Measurements from ENCODE around the gene PTPN6. TPM values are rescaled to one million over a fixed set of nuclear protein-coding genes. Genes with fewer than 3 reads are reported as not detected.
A peak's percentile ranks its signal among the peaks of the same experiment; 100 is the strongest.

Gene PTPN6
- total and polyA plus RNA-seq, 9 of the 15 experiments (the other 6 are each of a cell fraction or from before 2014, with no cell fraction given): 1.5 to 5.1 (median 3.9) TPM

DNA sequence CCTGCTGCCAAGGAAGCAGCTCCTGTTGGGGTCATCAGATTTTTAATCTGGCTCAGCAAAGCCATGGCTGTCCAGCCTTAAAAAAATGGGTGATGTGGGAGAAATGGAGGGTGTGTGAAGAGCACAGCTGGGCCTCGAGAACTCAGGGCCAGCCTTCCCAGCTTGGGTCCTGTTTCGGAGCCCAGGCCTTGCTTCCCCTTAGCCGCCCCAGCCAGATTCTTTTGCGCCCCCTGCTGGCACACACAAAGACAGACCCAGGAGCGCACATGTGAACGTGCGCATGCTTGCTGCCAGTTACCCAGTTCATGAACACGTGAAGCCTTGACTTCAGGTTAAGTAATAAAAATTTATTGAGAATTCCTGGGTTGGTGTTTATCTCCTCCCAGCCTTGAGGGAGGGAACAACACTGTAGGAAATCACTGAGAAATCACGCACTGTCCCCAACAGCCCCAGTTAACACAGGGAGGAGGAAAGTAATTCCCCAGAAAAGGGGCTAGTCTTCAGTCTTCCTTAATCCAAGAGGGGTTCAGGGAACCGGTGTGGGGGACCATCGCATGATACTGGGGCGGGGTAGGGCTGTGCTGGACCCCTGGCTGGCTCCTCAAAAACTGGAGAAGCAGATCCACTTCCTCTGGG, 14.0 kb downstream of the PTPN6 start (continued):
- no peak for TF ChIP-seq RBM25 (IDR thresholded peaks at IDR 0.05; ENCODE audit: low read depth, low read length, severe bottlenecking)
- no peak for TF ChIP-seq MCM2 (IDR thresholded peaks at IDR 0.05; ENCODE audit: low read depth)
- TF ChIP-seq MTA2 (IDR thresholded peaks at IDR 0.05; ENCODE audit: low read depth): no peak
- no peak for TF ChIP-seq ZNF263 (CRISPR knock-in tag; IDR thresholded peaks at IDR 0.05; ENCODE audit: borderline replicate concordance)
- no peak for TF ChIP-seq ZFP36 (IDR thresholded peaks at IDR 0.05; ENCODE audit: low read depth, low read length, partially characterized antibody)
- TF ChIP-seq SIRT6 (IDR thresholded peaks at IDR 0.05; ENCODE audit: low read depth, low read length): no peak
- no peak for TF ChIP-seq PHTF2 (CRISPR knock-in tag; IDR thresholded peaks at IDR 0.05)
- TF ChIP-seq FOXK2 (conservative IDR thresholded peaks at IDR 0.05 in 1 of 2, IDR thresholded peaks at IDR 0.05 in 1 of 2; ENCODE audit: low read depth in 2 of 2): no peak
- no peak for TF ChIP-seq ZNF644 (tag; IDR thresholded peaks at IDR 0.05; ENCODE audit: low read depth)
- TF ChIP-seq, protein P1, sequence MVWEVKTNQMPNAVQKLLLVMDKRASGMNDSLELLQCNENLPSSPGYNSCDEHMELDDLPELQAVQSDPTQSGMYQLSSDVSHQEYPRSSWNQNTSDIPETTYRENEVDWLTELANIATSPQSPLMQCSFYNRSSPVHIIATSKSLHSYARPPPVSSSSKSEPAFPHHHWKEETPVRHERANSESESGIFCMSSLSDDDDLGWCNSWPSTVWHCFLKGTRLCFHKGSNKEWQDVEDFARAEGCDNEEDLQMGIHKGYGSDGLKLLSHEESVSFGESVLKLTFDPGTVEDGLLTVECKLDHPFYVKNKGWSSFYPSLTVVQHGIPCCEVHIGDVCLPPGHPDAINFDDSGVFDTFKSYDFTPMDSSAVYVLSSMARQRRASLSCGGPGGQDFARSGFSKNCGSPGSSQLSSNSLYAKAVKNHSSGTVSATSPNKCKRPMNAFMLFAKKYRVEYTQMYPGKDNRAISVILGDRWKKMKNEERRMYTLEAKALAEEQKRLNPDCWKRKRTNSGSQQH (CRISPR knock-in tag; IDR thresholded peaks at IDR 0.05): no peak
- TF ChIP-seq, protein P2, sequence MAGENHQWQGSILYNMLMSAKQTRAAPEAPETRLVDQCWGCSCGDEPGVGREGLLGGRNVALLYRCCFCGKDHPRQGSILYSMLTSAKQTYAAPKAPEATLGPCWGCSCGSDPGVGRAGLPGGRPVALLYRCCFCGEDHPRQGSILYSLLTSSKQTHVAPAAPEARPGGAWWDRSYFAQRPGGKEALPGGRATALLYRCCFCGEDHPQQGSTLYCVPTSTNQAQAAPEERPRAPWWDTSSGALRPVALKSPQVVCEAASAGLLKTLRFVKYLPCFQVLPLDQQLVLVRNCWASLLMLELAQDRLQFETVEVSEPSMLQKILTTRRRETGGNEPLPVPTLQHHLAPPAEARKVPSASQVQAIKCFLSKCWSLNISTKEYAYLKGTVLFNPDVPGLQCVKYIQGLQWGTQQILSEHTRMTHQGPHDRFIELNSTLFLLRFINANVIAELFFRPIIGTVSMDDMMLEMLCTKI (IDR thresholded peaks at IDR 0.05; ENCODE audit: partially characterized antibody): no peak
- TF ChIP-seq ZNF696 (CRISPR knock-in tag; conservative IDR thresholded peaks at IDR 0.05): no peak
- no peak for TF ChIP-seq SIN3B (IDR thresholded peaks at IDR 0.05; ENCODE audit: low read depth)
- no peak for TF ChIP-seq PHF8 (IDR thresholded peaks at IDR 0.05; ENCODE audit: borderline replicate concordance, low read length)
- TF ChIP-seq, protein P3, sequence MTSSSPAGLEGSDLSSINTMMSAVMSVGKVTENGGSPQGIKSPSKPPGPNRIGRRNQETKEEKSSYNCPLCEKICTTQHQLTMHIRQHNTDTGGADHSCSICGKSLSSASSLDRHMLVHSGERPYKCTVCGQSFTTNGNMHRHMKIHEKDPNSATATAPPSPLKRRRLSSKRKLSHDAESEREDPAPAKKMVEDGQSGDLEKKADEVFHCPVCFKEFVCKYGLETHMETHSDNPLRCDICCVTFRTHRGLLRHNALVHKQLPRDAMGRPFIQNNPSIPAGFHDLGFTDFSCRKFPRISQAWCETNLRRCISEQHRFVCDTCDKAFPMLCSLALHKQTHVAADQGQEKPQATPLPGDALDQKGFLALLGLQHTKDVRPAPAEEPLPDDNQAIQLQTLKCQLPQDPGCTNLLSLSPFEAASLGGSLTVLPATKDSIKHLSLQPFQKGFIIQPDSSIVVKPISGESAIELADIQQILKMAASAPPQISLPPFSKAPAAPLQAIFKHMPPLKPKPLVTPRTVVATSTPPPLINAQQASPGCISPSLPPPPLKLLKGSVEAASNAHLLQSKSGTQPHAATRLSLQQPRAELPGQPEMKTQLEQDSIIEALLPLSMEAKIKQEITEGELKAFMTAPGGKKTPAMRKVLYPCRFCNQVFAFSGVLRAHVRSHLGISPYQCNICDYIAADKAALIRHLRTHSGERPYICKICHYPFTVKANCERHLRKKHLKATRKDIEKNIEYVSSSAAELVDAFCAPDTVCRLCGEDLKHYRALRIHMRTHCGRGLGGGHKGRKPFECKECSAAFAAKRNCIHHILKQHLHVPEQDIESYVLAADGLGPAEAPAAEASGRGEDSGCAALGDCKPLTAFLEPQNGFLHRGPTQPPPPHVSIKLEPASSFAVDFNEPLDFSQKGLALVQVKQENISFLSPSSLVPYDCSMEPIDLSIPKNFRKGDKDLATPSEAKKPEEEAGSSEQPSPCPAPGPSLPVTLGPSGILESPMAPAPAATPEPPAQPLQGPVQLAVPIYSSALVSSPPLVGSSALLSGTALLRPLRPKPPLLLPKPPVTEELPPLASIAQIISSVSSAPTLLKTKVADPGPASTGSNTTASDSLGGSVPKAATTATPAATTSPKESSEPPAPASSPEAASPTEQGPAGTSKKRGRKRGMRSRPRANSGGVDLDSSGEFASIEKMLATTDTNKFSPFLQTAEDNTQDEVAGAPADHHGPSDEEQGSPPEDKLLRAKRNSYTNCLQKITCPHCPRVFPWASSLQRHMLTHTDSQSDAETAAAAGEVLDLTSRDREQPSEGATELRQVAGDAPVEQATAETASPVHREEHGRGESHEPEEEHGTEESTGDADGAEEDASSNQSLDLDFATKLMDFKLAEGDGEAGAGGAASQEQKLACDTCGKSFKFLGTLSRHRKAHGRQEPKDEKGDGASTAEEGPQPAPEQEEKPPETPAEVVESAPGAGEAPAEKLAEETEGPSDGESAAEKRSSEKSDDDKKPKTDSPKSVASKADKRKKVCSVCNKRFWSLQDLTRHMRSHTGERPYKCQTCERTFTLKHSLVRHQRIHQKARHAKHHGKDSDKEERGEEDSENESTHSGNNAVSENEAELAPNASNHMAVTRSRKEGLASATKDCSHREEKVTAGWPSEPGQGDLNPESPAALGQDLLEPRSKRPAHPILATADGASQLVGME (CRISPR knock-in tag; IDR thresholded peaks at IDR 0.05): no peak
- TF ChIP-seq ZNF695 (CRISPR knock-in tag; IDR thresholded peaks at IDR 0.05): no peak
- no peak for TF ChIP-seq U2AF2 (optimal IDR thresholded peaks at IDR 0.05; ENCODE audit: low read depth, low read length)
- no peak for TF ChIP-seq IFI16 (CRISPR knock-in tag; IDR thresholded peaks at IDR 0.05)
- TF ChIP-seq SIN3A (IDR thresholded peaks at IDR 0.05; ENCODE audit: borderline replicate concordance in 2 of 2, control insufficient read depth in 1 of 2, low read depth in 2 of 2, low read length in 2 of 2): 0 out of 4 replicates have a peak, but pooled peaks of 1 of the 2 experiments have one; percentile 20

All from K562 (cell line).